Stimulated activated CD4-positive, alpha-beta T cell treated with anti-CD3 and anti-CD28 coated beads, Interleukin-1b, Interleukin-23, amount 100 ng/mL, for 4 hours (primary cell): ENCODE measurements around the gene CFAP44.
"Not testable (repeated sequence)": the region's sequence is repeated elsewhere in the genome, so short reads cannot be mapped to it uniquely, and the experiment has no call there.

ENCODE experiments used
- DNase-seq, 2 donors: peaks; one replicate each; pipeline ENCODE4 v3.0.0-alpha.2; 2020; ENCODE audit warnings: low read depth in 2 of 2

The CFAP44 gene, protein sequence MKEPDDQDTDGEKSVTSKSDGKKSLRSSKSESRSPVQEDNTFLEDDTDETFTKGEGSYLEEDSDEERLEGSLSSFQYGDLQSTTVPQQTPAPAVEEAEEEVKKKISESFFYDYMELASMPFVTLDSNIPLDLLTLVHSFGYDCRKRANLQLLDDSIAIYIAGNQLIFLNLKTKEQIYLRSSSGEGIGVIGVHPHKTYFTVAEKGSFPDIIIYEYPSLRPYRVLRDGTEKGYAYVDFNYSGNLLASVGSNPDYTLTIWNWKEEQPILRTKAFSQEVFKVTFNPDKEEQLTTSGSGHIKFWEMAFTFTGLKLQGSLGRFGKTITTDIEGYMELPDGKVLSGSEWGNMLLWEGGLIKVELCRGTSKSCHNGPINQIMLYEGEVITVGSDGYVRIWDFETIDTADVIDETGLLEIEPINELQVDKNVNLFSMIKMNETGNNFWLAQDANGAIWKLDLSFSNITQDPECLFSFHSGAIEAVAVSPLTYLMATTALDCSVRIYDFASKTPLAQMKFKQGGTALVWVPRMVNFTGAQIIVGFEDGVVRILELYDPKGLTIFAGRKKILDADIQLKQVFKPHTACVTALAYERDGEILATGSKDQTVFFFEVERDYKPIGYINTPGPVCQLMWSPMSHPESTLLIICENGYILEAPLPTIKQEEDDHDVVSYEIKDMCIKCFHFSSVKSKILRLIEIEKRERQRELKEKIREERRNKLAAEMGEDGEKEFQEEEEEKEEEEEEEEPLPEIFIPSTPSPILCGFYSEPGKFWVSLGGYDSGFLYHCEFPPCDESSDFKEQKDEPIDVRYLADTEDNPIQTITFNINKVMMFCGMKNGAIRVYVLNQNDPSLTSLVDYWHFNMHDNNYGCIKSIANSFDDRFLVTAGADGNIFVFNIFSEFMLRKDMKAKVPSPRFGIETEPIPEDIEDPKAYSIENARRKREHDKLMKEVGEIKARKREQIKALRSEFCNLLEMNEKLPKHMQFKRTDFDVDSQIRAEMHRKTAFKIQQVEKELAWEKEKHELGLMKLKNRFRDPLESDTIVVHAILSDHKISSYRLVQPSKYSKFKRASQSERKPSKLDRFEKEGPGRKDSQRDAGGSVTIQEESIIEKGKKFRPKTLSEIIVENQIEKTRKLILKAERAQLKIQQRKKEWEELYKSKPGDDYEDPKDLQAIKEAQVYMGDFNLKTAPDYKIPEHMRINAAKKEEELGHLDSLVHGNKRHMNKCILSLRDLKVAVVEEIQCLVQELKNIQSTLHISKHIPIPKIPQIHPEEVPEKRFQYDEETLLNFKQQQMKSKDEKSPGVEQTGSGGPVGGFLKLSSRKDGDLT (N-terminal part only)

GRCh38 chr3:113441051-113441770, at the start of gene CFAP44:
CFAP44 (minus strand) TSS chr3:113441493; CDS start chr3:113433664, 7,829 bp downstream.
- DNase-seq, result peak; percentile 28 to 30

GRCh38 chr3:113485161-113485609, 43.9 kb upstream of the CFAP44 start:
- no peak for DNase-seq

DNA sequence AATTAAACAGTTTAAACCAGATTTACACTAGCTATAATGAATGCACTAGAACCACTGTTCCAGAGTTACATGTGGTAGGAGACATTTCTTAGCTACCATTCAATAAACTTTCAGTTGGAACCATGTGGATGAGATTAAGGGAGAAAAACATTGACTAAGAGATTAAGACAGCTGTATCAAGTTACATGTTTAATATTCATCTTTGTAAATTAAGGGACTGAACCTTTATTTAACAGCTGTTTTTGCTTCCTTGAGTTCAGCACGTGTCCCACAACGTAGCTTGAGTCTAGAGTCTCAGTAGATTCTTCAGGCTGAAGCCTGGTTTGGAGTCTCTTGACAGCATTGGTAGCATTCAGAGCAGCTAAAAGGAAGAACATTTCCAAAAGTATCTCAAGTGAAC, 27.2 kb upstream of the CFAP44 start:
- no peak for DNase-seq

GRCh38 chr3:113461488-113461887, 20.2 kb upstream of the CFAP44 start:
- DNase-seq, result no peak

- not testable (repeated sequence) for DNase-seq
Measured at GRCh38 chr3:113458554-113458953, 17.3 kb upstream of the CFAP44 start.

- DNase-seq, result no peak
Measured at GRCh38 chr3:113455446-113455845, 14.2 kb upstream of the CFAP44 start.

DNA sequence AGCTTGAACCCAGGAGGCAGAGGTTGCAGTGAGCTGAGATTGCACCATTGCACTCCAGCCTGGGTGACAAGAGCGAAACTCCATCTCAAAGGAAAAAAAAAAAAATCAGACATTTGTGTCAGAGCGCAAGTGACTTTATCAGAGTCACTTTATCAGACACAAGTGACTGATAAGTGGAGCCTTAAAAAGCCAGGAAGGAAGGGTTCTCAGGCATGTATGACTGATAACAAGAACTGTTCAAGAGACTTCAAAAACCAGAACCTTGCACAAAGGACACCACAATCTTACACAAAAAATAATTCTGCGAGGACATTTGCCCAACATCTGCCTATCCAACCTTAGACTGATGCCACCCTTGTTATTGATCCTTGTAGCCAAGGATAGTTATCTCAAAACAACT, 13.3 kb upstream of the CFAP44 start:
- DNase-seq, result no peak

DNA sequence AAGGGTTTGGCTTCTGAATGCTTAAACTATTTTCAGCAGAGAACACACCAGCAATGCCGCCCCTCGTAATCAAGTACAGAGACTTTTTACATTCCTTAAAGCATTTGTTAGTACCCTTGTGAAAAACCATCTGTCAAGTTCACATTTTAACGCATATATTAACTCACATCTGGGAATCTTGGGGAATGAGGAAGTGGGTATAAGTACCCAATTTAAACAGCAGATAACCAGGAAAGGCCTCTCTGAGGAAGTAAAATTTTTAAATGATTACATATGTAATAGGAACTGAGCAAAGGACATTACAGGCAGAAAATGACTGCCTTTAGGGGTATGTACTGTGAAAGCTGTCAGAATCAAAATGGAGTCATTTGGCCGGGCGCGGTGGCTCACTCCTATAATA, 12.8 kb upstream of the CFAP44 start:
- DNase-seq, result no peak

GRCh38 chr3:113450911-113451310, 9.6 kb upstream of the CFAP44 start:
- no peak for DNase-seq

- no peak for DNase-seq
Measured at GRCh38 chr3:113439606-113440005, 1.7 kb downstream of the CFAP44 start.

DNA sequence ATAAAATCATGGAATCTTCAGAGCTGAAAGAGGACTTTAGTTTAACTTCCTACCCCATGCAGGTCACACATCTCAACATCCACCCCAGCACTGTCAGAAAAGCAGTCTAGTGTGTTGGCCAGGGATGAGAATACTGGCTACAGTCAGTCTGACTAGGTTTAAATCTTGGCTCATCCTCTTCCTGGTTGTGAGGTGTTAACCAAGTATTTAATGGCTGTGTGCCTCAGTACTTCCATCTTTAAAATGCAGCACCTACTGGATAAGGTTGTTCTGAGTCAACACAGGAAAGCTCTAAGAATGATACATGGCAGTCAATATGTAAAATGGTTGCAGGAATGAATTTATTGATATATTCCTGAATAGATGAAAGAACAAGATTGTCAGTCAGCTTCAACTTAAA, 3.1 kb downstream of the CFAP44 start:
- DNase-seq, result no peak

- no peak for DNase-seq
Measured at GRCh38 chr3:113437411-113437810, 3.9 kb downstream of the CFAP44 start.

DNA sequence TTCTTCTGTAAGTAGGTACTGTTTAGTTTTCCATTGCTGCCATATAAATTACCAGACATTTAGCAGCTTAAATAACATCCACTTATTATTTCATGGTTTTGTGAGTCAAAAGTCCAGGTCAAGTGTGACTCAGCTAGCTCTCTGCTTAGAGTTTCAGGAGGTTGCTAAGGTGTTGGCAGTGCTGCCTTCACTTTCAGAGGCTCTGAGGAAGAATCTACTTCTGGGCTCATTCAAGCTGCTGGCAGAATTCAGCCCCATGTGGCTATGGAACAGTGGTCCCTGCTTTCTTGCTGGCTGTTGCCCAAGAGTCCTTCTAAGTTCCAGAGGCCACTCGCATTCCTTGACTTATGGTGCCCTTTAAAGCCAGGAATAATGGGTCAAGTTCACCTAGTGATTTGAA, 4.5 kb downstream of the CFAP44 start:
- DNase-seq, result no peak

- DNase-seq, result no peak
Measured at GRCh38 chr3:113431811-113432210, 9.5 kb downstream of the CFAP44 start.

- no peak for DNase-seq
Measured at GRCh38 chr3:113428581-113428980, 12.7 kb downstream of the CFAP44 start.

DNA sequence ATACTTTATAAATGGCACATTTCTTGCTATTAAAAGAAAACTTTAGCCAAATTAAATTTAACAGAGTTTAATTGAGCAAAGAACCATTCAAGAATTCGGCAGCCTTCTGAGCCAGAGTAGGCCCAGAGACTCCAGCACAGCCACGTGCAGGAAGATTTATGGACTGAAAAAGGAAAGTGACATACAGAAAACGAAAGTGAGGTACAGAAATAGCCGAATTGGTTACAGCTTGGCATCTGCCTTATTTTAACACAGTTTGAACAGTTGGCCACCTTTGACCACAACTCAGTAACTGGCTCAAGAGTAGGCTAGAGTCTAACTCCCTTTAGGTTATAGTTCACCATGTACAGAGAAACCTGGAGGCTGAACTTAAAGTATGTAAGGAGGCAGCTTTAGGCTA, 17.6 kb downstream of the CFAP44 start:
- DNase-seq, result no peak

- no peak for DNase-seq
Measured at GRCh38 chr3:113421082-113421481, 20.2 kb downstream of the CFAP44 start.

- DNase-seq, result no peak
Measured at GRCh38 chr3:113409676-113410075, 31.6 kb downstream of the CFAP44 start.

GRCh38 chr3:113405180-113405579, 36.1 kb downstream of the CFAP44 start:
- no peak for DNase-seq

DNA sequence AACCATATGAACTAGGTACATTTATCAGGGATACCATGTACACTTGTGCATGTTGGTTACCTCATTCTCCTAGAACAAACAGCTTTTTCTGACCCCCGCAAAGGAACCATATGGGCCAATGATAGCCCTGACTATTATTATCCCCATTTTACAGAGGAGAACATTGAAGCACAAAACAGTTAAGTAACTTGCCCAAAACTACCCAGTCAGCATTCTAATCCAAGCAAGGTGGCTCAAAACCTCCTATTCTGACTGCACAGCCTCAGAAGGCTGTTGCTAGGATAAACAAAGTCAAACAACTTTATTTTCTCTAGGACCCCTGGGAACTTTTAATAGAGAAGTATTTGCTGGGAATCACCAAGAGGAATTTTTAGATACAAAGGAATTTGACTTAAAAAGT, 36.7 kb downstream of the CFAP44 start:
- no peak for DNase-seq
